WTC11 (cell line): Measurements from ENCODE around the gene TIMP4. TPM values are rescaled to one million over a fixed set of nuclear protein-coding genes. Genes with fewer than 3 reads are reported as not detected.

Experiments used
- ATAC-seq: fragments of 200-7000 bp; cut with Tn5 transposase; 2 replicates; pipeline ENCODE4 v1.10.0; 2021; ENCODE audit warnings: mild to moderate bottlenecking, moderate library complexity
- CTCF ChIA-PET: fragments of 300-600 bp; sonication (Branson Sonifier 250); formaldehyde crosslinking; loops from one replicate; lab custom pipeline; 2021; ENCODE audit warnings: antibody characterized with exemption; lab: Charles Lee
- POLR2A ChIA-PET: fragments of 350-600 bp; sonication (Branson Sonifier 250); formaldehyde crosslinking; loops from one replicate; lab custom pipeline; 2021; ENCODE audit warnings: antibody characterized with exemption; lab: Charles Lee
- DNase-seq: peaks from one replicate; pipeline ENCODE4 v3.0.0; 2021; ENCODE audit warnings: low spot score
- H3K27ac Mint-ChIP-seq: 2 replicates; pipeline ENCODE4 v1.8.0; 2021; ENCODE audit warnings: mixed read lengths
- H3K27me3 Mint-ChIP-seq: 2 replicates; pipeline ENCODE4 v1.8.0; 2021; ENCODE audit warnings: low read depth, mild to moderate bottlenecking, moderate library complexity, mixed read lengths
- H3K36me3 Mint-ChIP-seq: 2 replicates; pipeline ENCODE4 v1.8.0; 2021; ENCODE audit warnings: mixed read lengths
- H3K4me1 Mint-ChIP-seq: 2 replicates; pipeline ENCODE4 v1.8.0; 2022; ENCODE audit warnings: mixed read lengths
- H3K4me3 Mint-ChIP-seq: 2 replicates; pipeline ENCODE4 v1.8.0; 2021; ENCODE audit warnings: mild to moderate bottlenecking, moderate library complexity, mixed read lengths
- H3K9me3 Mint-ChIP-seq: 2 replicates; pipeline ENCODE4 v1.8.0; 2021; ENCODE audit warnings: mixed read lengths
- ARID4B ChIP-seq: sonication (generic); formaldehyde crosslinking; IDR thresholded peaks from 2 replicates; pipeline ENCODE4 v1.8.0; 2023; ENCODE audit warnings: missing genetic modification reagents, mild to moderate bottlenecking, borderline replicate concordance
- ATF1 ChIP-seq: sonication (generic); formaldehyde crosslinking; IDR thresholded peaks from 2 replicates; pipeline ENCODE4 v1.8.1; 2023; ENCODE audit warnings: mild to moderate bottlenecking, moderate library complexity, missing genetic modification reagents
- CTCF ChIP-seq: fragments of 200-600 bp; IDR thresholded peaks from 2 replicates; pipeline ENCODE4 v1.8.0; 2022; ENCODE audit warnings: antibody characterized with exemption
- FOXJ3 ChIP-seq: sonication (generic); formaldehyde crosslinking; IDR thresholded peaks from 2 replicates; pipeline ENCODE4 v1.9.0; 2021; ENCODE audit warnings: missing genetic modification reagents, mild to moderate bottlenecking, borderline replicate concordance
- GABPB1 ChIP-seq: sonication (generic); formaldehyde crosslinking; IDR thresholded peaks from 2 replicates; pipeline ENCODE4 v1.8.1; 2023; ENCODE audit warnings: mild to moderate bottlenecking, missing genetic modification reagents
- JUN ChIP-seq: sonication (generic); formaldehyde crosslinking; IDR thresholded peaks from 2 replicates; pipeline ENCODE4 v1.8.0; 2023; ENCODE audit warnings: mild to moderate bottlenecking, missing genetic modification reagents
- KAT7 ChIP-seq: sonication (generic); formaldehyde crosslinking; IDR thresholded peaks from 2 replicates; pipeline ENCODE4 v1.8.1; 2023; ENCODE audit warnings: missing genetic modification reagents, mild to moderate bottlenecking, borderline replicate concordance
- NR1H2 ChIP-seq: sonication (generic); formaldehyde crosslinking; IDR thresholded peaks from 2 replicates; pipeline ENCODE4 v1.9.0; 2021; ENCODE audit warnings: mild to moderate bottlenecking, moderate library complexity, missing genetic modification reagents
- PREB ChIP-seq: sonication (generic); formaldehyde crosslinking; IDR thresholded peaks from 2 replicates; pipeline ENCODE4 v1.8.1; 2022; ENCODE audit warnings: mild to moderate bottlenecking, missing genetic modification reagents, moderate library complexity, borderline replicate concordance
- USF2 ChIP-seq: sonication (generic); formaldehyde crosslinking; IDR thresholded peaks from 2 replicates; pipeline ENCODE4 v1.8.1; 2023; ENCODE audit warnings: mild to moderate bottlenecking, missing genetic modification reagents, moderate library complexity
- ZMAT4 ChIP-seq: fragments of 250-450 bp; sonication (Bioruptor Pico); IDR thresholded peaks from 2 replicates; pipeline ENCODE4 v1.9.0; 2021; ENCODE audit warnings: mild to moderate bottlenecking
- ZNF232 ChIP-seq: sonication (generic); formaldehyde crosslinking; IDR thresholded peaks from 2 replicates; pipeline ENCODE4 v1.8.0; 2022; ENCODE audit warnings: mild to moderate bottlenecking, missing genetic modification reagents
- ZNF263 ChIP-seq: sonication (generic); formaldehyde crosslinking; IDR thresholded peaks from 2 replicates; pipeline ENCODE4 v1.8.1; 2022; ENCODE audit warnings: low read depth, mild to moderate bottlenecking, moderate library complexity, missing genetic modification reagents
- ZSCAN18 ChIP-seq: fragments of 250-450 bp; sonication (Bioruptor Pico); IDR thresholded peaks from 2 replicates; pipeline ENCODE4 v2.1.2; 2022; ENCODE audit warnings: mild to moderate bottlenecking, moderate library complexity
- total RNA-seq: library from RNA; stranded (reverse); gene quantifications from 3 replicates; pipeline ENCODE4 v1.2.3, GENCODE V29; 2021

The TIMP4 gene
- total RNA-seq, 1 experiment from 2014 or later: 11.8 TPM

- TF ChIP-seq NR1H2 (CRISPR knock-in tag) (no peak), FOXJ3 (CRISPR knock-in tag) (no peak), PREB (CRISPR knock-in tag) (no peak), ARID4B (CRISPR knock-in tag) (no peak), ZSCAN18 (no peak), KAT7 (CRISPR knock-in tag) (no peak), ZMAT4 (CRISPR knock-in tag) (no peak), ATF1 (CRISPR knock-in tag) (no peak), GABPB1 (CRISPR knock-in tag) (no peak)
Observed at GRCh38 chr3:12136371-12136770, 22.3 kb downstream of the TIMP4 start (continued).

GRCh38 chr3:12135029-12135657, 23.6 kb downstream of the TIMP4 start:
- Mint-ChIP-seq H3K4me3 (no peak overlapping the region), H3K27me3 (no peaks in the 10 kb centered on the region), H3K27ac (no peak overlapping the region), H3K9me3 (no peaks in the 10 kb centered on the region), H3K36me3 (no peaks in the 10 kb centered on the region), H3K4me1 (no peaks in the 10 kb centered on the region; the same call in 1 of the 2 replicates)
- ChIA-PET POLR2A (interaction anchor here (1.3 kb wide), 1 partner anchor 40 kb away, joined by 3 read pairs; no protein-coding TSS in a partner anchor), CTCF (interaction anchor here (0.6 to 2.7 kb wide), 25 partner anchors 8 to 742 kb away, joined by 3 to 49 read pairs (median 4); partner anchors contain the start of gene TIMP4)
- TF ChIP-seq CTCF (peak; percentile 61; the same call in 1 of the 2 replicates), JUN (no peak)
- peak; percentile 74 for DNase-seq
- peak; percentile 93 for ATAC-seq

- DNase-seq: no peak
- ATAC-seq: no peak
- Mint-ChIP-seq H3K9me3 (no peaks in the 10 kb centered on the region), H3K36me3 (no peaks in the 10 kb centered on the region), H3K27ac (no peak overlapping the region), H3K4me3 (no peak overlapping the region), H3K4me1 (peaks cover 3% of the 10 kb centered on the region; the same call in 1 of the 2 replicates), H3K27me3 (no peaks in the 10 kb centered on the region)
- ChIA-PET POLR2A (no interaction called here), CTCF (no interaction called here)
- no peak for TF ChIP-seq ZNF232 (CRISPR knock-in tag)
- TF ChIP-seq USF2: no peak
- no peak for TF ChIP-seq ZNF263
- no peak for TF ChIP-seq PREB (CRISPR knock-in tag)
Observed at GRCh38 chr3:12132881-12133280, 25.8 kb downstream of the TIMP4 start.
